HepG2 (cell line): ENCODE results near the gene ZNF226. TPM values are rescaled to one million over a fixed set of nuclear protein-coding genes. Genes with fewer than 3 reads are reported as not detected.

Experiments
- ADNP ChIP-seq: sonication (generic); formaldehyde crosslinking; IDR thresholded peaks from 2 replicates; pipeline ENCODE4 v1.4.0; 2020; ENCODE audit warnings: missing genetic modification reagents
- AGO2 ChIP-seq: fragments of 200-400 bp; formaldehyde crosslinking; optimal IDR thresholded peaks from 2 replicates; pipeline ENCODE3; 2017; ENCODE audit warnings: mild to moderate bottlenecking, low read depth, low read length, moderate library complexity
- AHR ChIP-seq: IDR thresholded peaks from 2 replicates; pipeline ENCODE4 v1.6.1; 2018; ENCODE audit warnings: missing genetic modification reagents, missing compliant biosample characterization
- BCL6 ChIP-seq: IDR thresholded peaks from 2 replicates; pipeline ENCODE4 v1.6.1; 2016; ENCODE audit warnings: missing genetic modification reagents, missing compliant biosample characterization
- DPF2 ChIP-seq: sonication (generic); formaldehyde crosslinking; IDR thresholded peaks from 2 replicates; pipeline ENCODE4 v1.4.0; 2020; ENCODE audit warnings: mild to moderate bottlenecking, low read depth, missing genetic modification reagents, borderline replicate concordance
- FIP1L1 ChIP-seq: fragments of 200-400 bp; formaldehyde crosslinking; IDR thresholded peaks from 2 replicates; pipeline ENCODE4 v1.6.1; 2018; ENCODE audit warnings: low read depth, mild to moderate bottlenecking, low read length, moderate library complexity, borderline replicate concordance; ENCODE audit not compliant: insufficient read depth
- FOXA3 ChIP-seq: IDR thresholded peaks from 2 replicates; pipeline ENCODE4 v1.6.1; 2016; ENCODE audit warnings: missing genetic modification reagents, missing compliant biosample characterization
- GZF1 ChIP-seq: sonication (generic); formaldehyde crosslinking; IDR thresholded peaks from 2 replicates; pipeline ENCODE4 v1.5.1; 2020; ENCODE audit warnings: mild to moderate bottlenecking, missing genetic modification reagents
- HIVEP1 ChIP-seq: sonication (generic); formaldehyde crosslinking; IDR thresholded peaks from 2 replicates; pipeline ENCODE4 v1.4.0; 2020; ENCODE audit warnings: mild to moderate bottlenecking, missing genetic modification reagents
- MIER2 ChIP-seq: IDR thresholded peaks from 2 replicates; pipeline ENCODE4 v1.6.1; 2016; ENCODE audit warnings: missing biosample characterization, missing genetic modification reagents
- NFKBIZ ChIP-seq: IDR thresholded peaks from 2 replicates; pipeline ENCODE4 v1.6.1; 2018; ENCODE audit warnings: missing genetic modification reagents, missing compliant biosample characterization
- PHB2 ChIP-seq: fragments of 450-650 bp; IDR thresholded peaks from 2 replicates; pipeline ENCODE4 v1.6.1; 2018; ENCODE audit not compliant: partially characterized antibody
- POGZ ChIP-seq: sonication (generic); formaldehyde crosslinking; IDR thresholded peaks from 2 replicates; pipeline ENCODE4 v1.4.0; 2020; ENCODE audit warnings: mild to moderate bottlenecking, missing genetic modification reagents
- RCOR2 ChIP-seq: IDR thresholded peaks from 2 replicates; pipeline ENCODE4 v1.6.1; 2016; ENCODE audit warnings: missing biosample characterization, missing genetic modification reagents
- SAFB2 ChIP-seq: sonication (generic); formaldehyde crosslinking; IDR thresholded peaks from 2 replicates; pipeline ENCODE4 v1.5.1; 2020; ENCODE audit warnings: missing genetic modification reagents, low read depth, mild to moderate bottlenecking, borderline replicate concordance
- THRA ChIP-seq: sonication (generic); formaldehyde crosslinking; IDR thresholded peaks from 2 replicates; pipeline ENCODE4 v1.4.0; 2020; ENCODE audit warnings: missing genetic modification reagents, borderline replicate concordance
- THYN1 ChIP-seq: sonication (generic); formaldehyde crosslinking; IDR thresholded peaks from 2 replicates; pipeline ENCODE4 v1.8.1; 2023; ENCODE audit warnings: low read depth, mild to moderate bottlenecking, moderate library complexity, missing genetic modification reagents, borderline replicate concordance
- ZBED4 ChIP-seq: sonication (generic); formaldehyde crosslinking; IDR thresholded peaks from 2 replicates; pipeline ENCODE4 v1.4.0; 2020; ENCODE audit warnings: missing genetic modification reagents, borderline replicate concordance
- ZKSCAN5 ChIP-seq: sonication (generic); formaldehyde crosslinking; IDR thresholded peaks from 2 replicates; pipeline ENCODE4 v1.5.1; 2020; ENCODE audit warnings: mild to moderate bottlenecking, missing genetic modification reagents
- ZNF205 ChIP-seq: IDR thresholded peaks from 2 replicates; pipeline ENCODE4 v1.6.1; 2018; ENCODE audit warnings: missing biosample characterization, missing genetic modification reagents
- ZNF256 ChIP-seq: sonication (generic); formaldehyde crosslinking; conservative IDR thresholded peaks from 2 replicates; pipeline ENCODE4 v1.4.0; 2020; ENCODE audit warnings: missing genetic modification reagents
- ZNF3 ChIP-seq: IDR thresholded peaks from 2 replicates; pipeline ENCODE4 v1.7.0; 2017; ENCODE audit warnings: inconsistent platforms
- ZNF577 ChIP-seq: sonication (generic); formaldehyde crosslinking; IDR thresholded peaks from 2 replicates; pipeline ENCODE4 v1.4.0; 2020; ENCODE audit warnings: mild to moderate bottlenecking, low read depth, missing genetic modification reagents, borderline replicate concordance
- ZNF772 ChIP-seq: sonication (generic); formaldehyde crosslinking; IDR thresholded peaks from 2 replicates; pipeline ENCODE4 v1.5.0; 2020; ENCODE audit warnings: mild to moderate bottlenecking, missing genetic modification reagents
- ZNF83 ChIP-seq: sonication (generic); formaldehyde crosslinking; IDR thresholded peaks from 2 replicates; pipeline ENCODE4 v1.4.0; 2020; ENCODE audit warnings: missing genetic modification reagents, mild to moderate bottlenecking, borderline replicate concordance
- ZSCAN29 ChIP-seq: sonication (generic); formaldehyde crosslinking; conservative IDR thresholded peaks from 2 replicates; pipeline ENCODE4 v1.4.0; 2020; ENCODE audit warnings: mild to moderate bottlenecking, missing genetic modification reagents
- polyA plus RNA-seq, 8 experiments: library from polyadenylated mRNA; depleted of rRNA in 3 of 8; stranded (reverse) in 7 of 8; unstranded in 1 of 8; fragments of >200 nt; fragmentation: Illumina TruSeq in 4 of 8; extraction: Trizol in 4 of 8; gene quantifications; 2 replicates each; pipeline versions ENCODE4 v1.2.1 to v1.2.3, GENCODE V29; 2011 to 2016; ENCODE audit warnings: low read depth in 4 of 8, missing spikeins in 1 of 8, mixed read lengths in 1 of 8; ENCODE audit not compliant: insufficient read depth in 1 of 8
- total RNA-seq, 5 experiments: library from RNA; depleted of rRNA; stranded (reverse); fragments of >200 nt; fragmentation: Illumina TruSeq; extraction: Trizol; gene quantifications; 2 replicates each; pipeline ENCODE4 v1.2.3, GENCODE V29; 2016; ENCODE audit warnings: low read depth in 1 of 5

Gene ZNF226
- total and polyA plus RNA-seq, 2 of the 13 experiments (the other 11 are each of a cell fraction or from before 2014, with no cell fraction given): 8.3 to 16.0 TPM

- TF ChIP-seq ZSCAN29 (CRISPR knock-in tag) (0 out of 2 replicates have a peak, but pooled peaks have one; percentile 18), AGO2 (peak; percentile 27), NFKBIZ (CRISPR knock-in tag) (no peak), THRA (CRISPR knock-in tag) (peak; percentile 48; the same call in 1 of the 2 replicates), DPF2 (no peak), AHR (CRISPR knock-in tag) (peak; percentile 58; the same call in 1 of the 2 replicates), ZKSCAN5 (CRISPR knock-in tag) (no peak), GZF1 (CRISPR knock-in tag) (no peak), RCOR2 (CRISPR knock-in tag) (peak; percentile 74; the same call in 1 of the 2 replicates), ZNF577 (CRISPR knock-in tag) (no peak), MIER2 (0 out of 2 replicates have a peak, but pooled peaks have one; percentile 33), ZNF83 (no peak), ZNF772 (CRISPR knock-in tag) (peak; percentile 69; the same call in 1 of the 2 replicates), HIVEP1 (CRISPR knock-in tag) (peak; percentile 34; the same call in 1 of the 2 replicates), THYN1 (CRISPR knock-in tag) (0 out of 2 replicates have a peak, but pooled peaks have one; percentile 24), FIP1L1 (no peak), PHB2 (no peak), ZNF256 (CRISPR knock-in tag) (no peak), ZNF205 (CRISPR knock-in tag) (peak; percentile 50; the same call in 1 of the 2 replicates), POGZ (peak; percentile 16; the same call in 1 of the 2 replicates), BCL6 (0 out of 2 replicates have a peak, but pooled peaks have one; percentile 7), ADNP (peak; percentile 82), ZNF3 (no peak), FOXA3 (CRISPR knock-in tag) (peak; percentile 27; the same call in 1 of the 2 replicates), SAFB2 (no peak), ZBED4 (CRISPR knock-in tag) (0 out of 2 replicates have a peak, but pooled peaks have one; percentile 20)
Measured at GRCh38 chr19:44141191-44142058, 23.5 kb upstream of the ZNF226 start, which contains the start of gene ZNF234 (continued).
